ENCODE data around the gene RIC8A.

DNA sequence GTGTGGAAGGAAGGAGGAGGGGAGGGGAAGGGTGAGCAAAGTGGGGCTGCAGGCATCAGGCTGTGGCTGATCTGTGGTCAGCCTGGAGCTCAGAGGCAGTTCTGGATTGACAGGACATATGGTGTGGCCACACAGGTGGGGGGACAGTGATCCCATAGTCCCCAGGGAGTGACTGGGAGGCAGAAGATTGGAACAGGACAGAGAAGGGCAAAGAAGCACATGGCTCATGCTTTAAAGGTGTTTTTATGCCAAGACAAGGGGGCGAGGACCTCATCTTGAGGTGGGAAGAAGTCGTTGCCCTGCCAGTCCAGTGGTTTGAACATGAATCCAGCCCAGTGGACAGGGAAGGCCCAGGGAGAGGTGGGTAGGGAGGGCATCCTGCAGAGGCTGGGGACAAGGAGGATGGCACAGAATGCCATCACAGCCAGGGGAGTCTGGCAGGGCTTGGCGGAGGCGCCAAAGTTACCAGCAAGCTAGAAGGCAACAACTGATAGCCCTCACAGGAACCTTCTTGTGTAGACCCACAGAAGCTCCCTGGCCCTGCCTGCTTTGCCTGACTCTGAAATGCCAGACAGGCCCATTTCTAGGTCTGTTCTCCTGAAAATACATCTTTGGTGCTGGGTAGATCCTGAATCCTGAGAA, 3.4 kb upstream of the RIC8A start:
- TF ChIP-seq CTCF (IDR thresholded peaks at IDR 0.05) (no peak), POLR2A (IDR thresholded peaks at IDR 0.05) (no peak)
